Measurements from ENCODE around the gene SDK1.

- no peak for TF ChIP-seq CTCF (conservative IDR thresholded peaks at IDR 0.05; ENCODE audit: low read depth in 2 of 2)
- no peak for TF ChIP-seq POLR2AphosphoS5 (IDR thresholded peaks at IDR 0.05; ENCODE audit: low read depth)
- TF ChIP-seq EZH2 (IDR thresholded peaks at IDR 0.05; ENCODE audit: low read depth, unreplicated experiment) = no peak
- TF ChIP-seq EZH2phosphoT487 (IDR thresholded peaks at IDR 0.05; ENCODE audit: unreplicated experiment) = no peak
- no peak for TF ChIP-seq REST (IDR thresholded peaks at IDR 0.05; ENCODE audit: unreplicated experiment)
- no peak for TF ChIP-seq ZNF462 (CRISPR knock-in tag; IDR thresholded peaks at IDR 0.05)
- no peak for TF ChIP-seq CREB1 (CRISPR knock-in tag; IDR thresholded peaks at IDR 0.05; ENCODE audit: low read depth)
- no peak for TF ChIP-seq JUNB (IDR thresholded peaks at IDR 0.05; ENCODE audit: unreplicated experiment)
- no peak for TF ChIP-seq STAT1 (IDR thresholded peaks at IDR 0.05; ENCODE audit: unreplicated experiment)
Measured at GRCh38 chr7:3538041-3538440, 237.0 kb downstream of the SDK1 start.

Measured in GM23338 (cell line).